Sigmoid colon (tissue), 7 donors: ENCODE data around the gene NOP14. TPM values are rescaled to one million over a fixed set of nuclear protein-coding genes. Genes with fewer than 3 reads are reported as not detected.
"Not testable (repeated sequence)": the region's sequence is repeated elsewhere in the genome, so short reads cannot be mapped to it uniquely, and the experiment has no call there.

Experiments used
- DNase-seq: peaks from one replicate; pipeline ENCODE4 v3.0.0-alpha.2; 2019
- H3K27ac ChIP-seq, 4 donors: fragments of 200-600 bp; sonication (generic); one replicate each; pipeline ENCODE4 v1.5.1; 2016 to 2019; ENCODE audit warnings: mild to moderate bottlenecking in 1 of 4
- H3K27me3 ChIP-seq, 3 donors: fragments of 200-600 bp; sonication (generic); one replicate each; pipeline ENCODE4 v1.5.1; 2019; ENCODE audit warnings: mild to moderate bottlenecking in 1 of 3
- H3K36me3 ChIP-seq, 4 donors: fragments of 200-600 bp; sonication (generic); one replicate each; pipeline ENCODE4 v1.5.1; 2016 to 2019
- H3K4me1 ChIP-seq, 4 donors: fragments of 200-600 bp; sonication (generic); one replicate each; pipeline ENCODE4 v1.5.1; 2017 to 2019
- H3K4me3 ChIP-seq, 4 donors: fragments of 200-600 bp; sonication (generic); one replicate each; pipeline ENCODE4 v1.5.1; 2017 to 2019; ENCODE audit warnings: mild to moderate bottlenecking in 2 of 4, moderate library complexity in 1 of 4
- H3K9me3 ChIP-seq, 4 donors: fragments of 200-600 bp in 3 of 4; sonication (generic) in 3 of 4; one replicate each; pipeline versions ENCODE4 v1.5.1 to v1.6.1; 2013 to 2019
- EP300 ChIP-seq, 4 donors: sonication (generic); formaldehyde crosslinking; IDR thresholded peaks; one replicate each; pipeline ENCODE4 v1.6.1; 2017; ENCODE audit warnings: antibody characterized with exemption in 4 of 4
- POLR2A ChIP-seq, 2 donors: fragments of 450-650 bp; IDR thresholded peaks; one replicate each; pipeline ENCODE4 v1.6.1; 2016; ENCODE audit warnings: antibody characterized with exemption in 2 of 2, mild to moderate bottlenecking in 2 of 2, moderate library complexity in 2 of 2
- POLR2AphosphoS5 ChIP-seq, 4 donors: sonication (generic); formaldehyde crosslinking; IDR thresholded peaks; one replicate each; pipeline ENCODE4 v1.6.1; 2017; ENCODE audit warnings: antibody characterized with exemption in 4 of 4
- whole genome bisulfite sequencing, 2 donors: extraction: QIAGEN DNeasy Blood & Tissue Kit; methylation state at CpG; one replicate each; pipeline ENCODE4 v1.1.7; 2013; 5-methylcytosine and 5-hydroxymethylcytosine counted together
- intact Hi-C: fragments of 100-400 bp; cut with DNase I; formaldehyde crosslinking; loops from one replicate; pipeline ENCODE4 v1.15.1; 2023
- polyA plus RNA-seq, 3 donors: library from polyadenylated mRNA; stranded (reverse); fragments of 200-250 nt; gene quantifications; one replicate each; pipeline ENCODE4 v1.2.3, GENCODE V29; 2013
- total RNA-seq, 4 donors: library from RNA; depleted of rRNA; stranded (reverse); fragments of >200 nt; gene quantifications; one replicate each; pipeline ENCODE4 v1.1.0, GENCODE V29; 2016
- TF ChIP-seq, protein P1 (sequence below), 4 experiments: fragments of 450-650 bp in 3 of 4; fragments of 200-600 bp in 1 of 4; IDR thresholded peaks; one replicate each; pipeline ENCODE4 v1.5.1; 2016 to 2019; ENCODE audit warnings: antibody characterized with exemption in 4 of 4, mild to moderate bottlenecking in 3 of 4, moderate library complexity in 2 of 4
- donor health status: healthy with polysubstance abuse.
- donor health status: Bipolar disorder and iron deficiency.
- donor health status: healthy.

The NOP14 gene
- total and polyA plus RNA-seq, 7 donors = 10.4 to 26.0 (median 13.9) TPM

GRCh38 chr4:2994917-2995316 lies 31.7 kb upstream of the NOP14 start:
- Histone ChIP-seq H3K27me3 (no peaks in the 10 kb centered on the region), H3K36me3 (no peaks in the 10 kb centered on the region), H3K4me1 (no peaks in the 10 kb centered on the region), H3K9me3 (no peaks in the 10 kb centered on the region), H3K27ac (no peak overlapping the region), H3K4me3 (no peak overlapping the region)
- intact Hi-C loops = no loop called here
- WGBS, 2 donors = 96 to 99% methylated on average over 4 of the region's 4 CpGs
- DNase-seq = no peak
- TF ChIP-seq POLR2AphosphoS5 (IDR thresholded peaks at IDR 0.05) (no peak), EP300 (IDR thresholded peaks at IDR 0.05) (no peak), POLR2A (IDR thresholded peaks at IDR 0.05) (no peak)
- TF ChIP-seq, protein P1, sequence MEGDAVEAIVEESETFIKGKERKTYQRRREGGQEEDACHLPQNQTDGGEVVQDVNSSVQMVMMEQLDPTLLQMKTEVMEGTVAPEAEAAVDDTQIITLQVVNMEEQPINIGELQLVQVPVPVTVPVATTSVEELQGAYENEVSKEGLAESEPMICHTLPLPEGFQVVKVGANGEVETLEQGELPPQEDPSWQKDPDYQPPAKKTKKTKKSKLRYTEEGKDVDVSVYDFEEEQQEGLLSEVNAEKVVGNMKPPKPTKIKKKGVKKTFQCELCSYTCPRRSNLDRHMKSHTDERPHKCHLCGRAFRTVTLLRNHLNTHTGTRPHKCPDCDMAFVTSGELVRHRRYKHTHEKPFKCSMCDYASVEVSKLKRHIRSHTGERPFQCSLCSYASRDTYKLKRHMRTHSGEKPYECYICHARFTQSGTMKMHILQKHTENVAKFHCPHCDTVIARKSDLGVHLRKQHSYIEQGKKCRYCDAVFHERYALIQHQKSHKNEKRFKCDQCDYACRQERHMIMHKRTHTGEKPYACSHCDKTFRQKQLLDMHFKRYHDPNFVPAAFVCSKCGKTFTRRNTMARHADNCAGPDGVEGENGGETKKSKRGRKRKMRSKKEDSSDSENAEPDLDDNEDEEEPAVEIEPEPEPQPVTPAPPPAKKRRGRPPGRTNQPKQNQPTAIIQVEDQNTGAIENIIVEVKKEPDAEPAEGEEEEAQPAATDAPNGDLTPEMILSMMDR (IDR thresholded peaks at IDR 0.05) = no peak

DNA sequence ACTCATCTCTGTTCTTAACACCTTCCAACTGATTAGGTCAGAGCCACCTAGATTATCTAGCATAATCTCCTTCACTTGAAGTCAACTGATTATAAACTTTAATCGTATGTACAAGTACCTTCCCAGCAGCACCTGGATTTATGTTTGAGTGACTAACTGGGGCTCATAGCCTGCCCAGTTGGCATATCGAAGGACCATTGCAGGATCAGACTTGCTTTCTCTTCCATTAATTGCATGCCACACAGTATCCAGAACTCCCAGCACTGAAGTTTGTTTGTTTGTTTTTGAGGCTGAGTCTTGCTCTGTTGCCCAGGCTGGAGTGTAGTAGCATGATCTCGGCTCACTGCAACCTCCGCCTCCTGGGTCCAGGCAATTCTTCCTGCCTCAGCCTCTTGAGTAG lies 28.0 kb upstream of the NOP14 start:
- 86 to 91% methylated on average over 4 of the region's 4 CpGs for WGBS, 2 donors
- Histone ChIP-seq H3K27me3 (no peaks in the 10 kb centered on the region), H3K4me1 (no peaks in the 10 kb centered on the region), H3K4me3 (no peak overlapping the region), H3K9me3 (no peaks in the 10 kb centered on the region), H3K27ac (no peak overlapping the region), H3K36me3 (no peaks in the 10 kb centered on the region)
- intact Hi-C loops = no loop called here
- TF ChIP-seq POLR2AphosphoS5 (IDR thresholded peaks at IDR 0.05) (no peak), EP300 (IDR thresholded peaks at IDR 0.05) (no peak), POLR2A (IDR thresholded peaks at IDR 0.05) (no peak)
- TF ChIP-seq, protein P1 (IDR thresholded peaks at IDR 0.05) = no peak
- DNase-seq = no peak

DNA sequence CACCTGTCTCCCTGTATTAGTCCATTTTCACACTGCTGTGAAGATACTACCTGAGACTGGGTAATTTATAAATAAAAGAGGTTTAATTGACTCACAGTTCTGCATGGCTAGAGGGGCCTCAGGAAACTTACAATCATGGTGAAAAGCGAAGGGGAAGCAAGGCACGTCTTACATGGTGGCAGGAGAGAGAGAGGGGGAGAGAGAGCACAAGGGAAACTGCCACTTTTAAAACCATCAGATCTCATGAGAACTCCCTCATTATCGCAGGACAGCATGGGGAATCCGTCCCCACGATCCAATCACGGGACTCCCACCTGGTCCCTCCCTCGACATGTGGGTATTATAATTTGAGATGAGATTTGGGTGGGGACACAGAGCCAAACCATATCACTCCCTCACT lies 20.5 kb upstream of the NOP14 start:
- H3K9me3 ChIP-seq, H3K4me1 ChIP-seq, H3K27me3 ChIP-seq, DNase-seq, H3K27ac ChIP-seq, intact Hi-C loops, H3K4me3 ChIP-seq, H3K36me3 ChIP-seq: not testable (repeated sequence)
- 85 to 87% methylated on average over 7 of the region's 7 CpGs for WGBS, 2 donors

DNA sequence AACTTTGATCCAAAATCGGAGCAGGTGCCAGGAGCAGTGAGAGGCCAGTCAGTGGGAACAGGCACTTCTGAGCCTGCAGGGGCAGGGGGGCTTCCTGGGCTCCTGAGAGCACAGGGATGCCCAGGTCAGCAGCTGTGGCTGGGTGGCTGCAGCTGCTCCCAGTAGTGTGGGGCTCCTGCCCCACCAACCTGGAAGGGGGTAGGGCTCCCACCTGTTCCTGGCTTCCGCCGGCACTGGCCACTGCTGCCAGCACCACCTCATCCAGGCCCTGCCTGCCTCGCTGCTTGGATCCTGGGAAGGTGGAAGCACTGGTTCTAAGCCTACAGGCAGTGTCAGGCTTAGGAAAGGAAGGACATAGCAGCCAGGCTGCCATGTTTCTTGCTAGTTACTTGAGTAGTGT lies 18.8 kb upstream of the NOP14 start:
- no peaks in the 10 kb centered on the region for H3K9me3 ChIP-seq
- H3K4me1 ChIP-seq = no peaks in the 10 kb centered on the region
- no peak overlapping the region for H3K27ac ChIP-seq
- H3K4me3 ChIP-seq = no peak overlapping the region
- no peaks in the 10 kb centered on the region for H3K27me3 ChIP-seq
- no peaks in the 10 kb centered on the region for H3K36me3 ChIP-seq
- TF ChIP-seq, protein P1 (IDR thresholded peaks at IDR 0.05) = no peak
- TF ChIP-seq EP300 (IDR thresholded peaks at IDR 0.05) = no peak
- TF ChIP-seq POLR2AphosphoS5 (IDR thresholded peaks at IDR 0.05) = no peak
- TF ChIP-seq POLR2A (IDR thresholded peaks at IDR 0.05) = no peak
- WGBS, 2 donors = 80 to 89% methylated on average over 4 of the region's 4 CpGs
- intact Hi-C loops = no loop called here
- no peak for DNase-seq

DNA sequence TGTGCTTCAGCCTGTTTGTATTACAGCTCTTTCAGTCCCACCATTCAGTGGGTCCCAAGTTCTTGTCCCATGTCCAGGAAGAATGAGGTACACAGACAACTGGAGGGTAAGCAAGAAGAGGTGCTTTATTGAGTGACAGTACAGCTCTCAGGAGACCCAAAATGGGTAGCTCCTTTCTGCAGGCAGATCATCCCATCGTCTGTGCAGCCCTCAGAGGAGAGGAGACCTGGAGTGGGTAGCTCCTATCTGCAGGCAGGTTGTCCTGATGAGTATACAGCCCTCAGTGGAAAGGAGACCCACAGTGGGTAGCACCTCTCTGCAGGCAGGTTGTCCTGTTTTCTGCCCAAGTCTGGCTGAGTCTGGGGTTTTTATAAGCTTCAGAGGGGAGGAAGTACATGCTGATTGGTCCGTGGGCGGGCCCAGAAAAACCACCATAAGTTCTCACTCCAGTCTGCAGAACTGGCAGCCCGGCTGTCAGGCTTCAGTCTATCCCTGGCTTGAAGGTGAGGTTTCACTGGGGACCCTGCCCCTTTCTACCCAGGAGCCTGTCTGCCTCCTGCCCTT lies 18.1 kb upstream of the NOP14 start:
- TF ChIP-seq POLR2A (IDR thresholded peaks at IDR 0.05) (no peak), EP300 (IDR thresholded peaks at IDR 0.05) (no peak), POLR2AphosphoS5 (IDR thresholded peaks at IDR 0.05) (no peak)
- TF ChIP-seq, protein P1 (IDR thresholded peaks at IDR 0.05) = no peak
- 83 to 88% methylated on average over 4 of the region's 4 CpGs for WGBS, 2 donors
- H3K36me3 ChIP-seq = no peaks in the 10 kb centered on the region
- no peak overlapping the region for H3K27ac ChIP-seq
- no peak overlapping the region for H3K4me3 ChIP-seq
- DNase-seq = no peak
- no peaks in the 10 kb centered on the region for H3K9me3 ChIP-seq
- H3K4me1 ChIP-seq = no peaks in the 10 kb centered on the region
- no peaks in the 10 kb centered on the region for H3K27me3 ChIP-seq
- intact Hi-C loops = no loop called here
